ENCODE measurements around the gene TCEANC.
"Not testable (repeated sequence)": the region's sequence is repeated elsewhere in the genome, so short reads cannot be mapped to it uniquely, and the experiment has no call there.

Gene TCEANC

GRCh38 chrX:13646154-13646549 is 6.8 kb upstream of the TCEANC start:
- FAIRE-seq, result no peak
- DNase-seq (ENCODE audit: insufficient read length, low spot score), result no peak
- TF ChIP-seq POLR2A (IDR thresholded peaks at IDR 0.05; ENCODE audit: low read depth, low read length), result no peak

- no peak for FAIRE-seq
- no peak for TF ChIP-seq POLR2A (IDR thresholded peaks at IDR 0.05; ENCODE audit: low read depth, low read length)
- DNase-seq (ENCODE audit: insufficient read length, low spot score), result no peak
Measured at GRCh38 chrX:13647709-13648212, 5.2 kb upstream of the TCEANC start.

GRCh38 chrX:13648336-13648735 is 4.6 kb upstream of the TCEANC start:
- not testable (repeated sequence) for FAIRE-seq; DNase-seq (ENCODE audit: insufficient read length, low spot score)

- no peak for TF ChIP-seq POLR2A (IDR thresholded peaks at IDR 0.05; ENCODE audit: low read depth, low read length)
Measured at GRCh38 chrX:13649838-13650237, 3.1 kb upstream of the TCEANC start.

GRCh38 chrX:13650318-13650717 is 2.6 kb upstream of the TCEANC start:
- FAIRE-seq (no peak), DNase-seq (ENCODE audit: insufficient read length, low spot score) (no peak)
- TF ChIP-seq POLR2A (IDR thresholded peaks at IDR 0.05; ENCODE audit: low read depth, low read length), result no peak

More at GRCh38 chrX:13649838-13650237, 3.1 kb upstream of the TCEANC start:
- DNase-seq (ENCODE audit: insufficient read length, low spot score) (no peak), FAIRE-seq (no peak)

GRCh38 chrX:13651150-13651549 is 1.8 kb upstream of the TCEANC start:
- TF ChIP-seq POLR2A (IDR thresholded peaks at IDR 0.05; ENCODE audit: low read depth, low read length), result no peak
- FAIRE-seq (no peak), DNase-seq (ENCODE audit: insufficient read length, low spot score) (no peak)

- TF ChIP-seq POLR2A (IDR thresholded peaks at IDR 0.05; ENCODE audit: low read depth, low read length), result no peak
- no peak for DNase-seq (ENCODE audit: insufficient read length, low spot score)
Measured at GRCh38 chrX:13652287-13652793, 601 bp upstream of the TCEANC start.

GRCh38 chrX:13654116-13654515 is 1.2 kb downstream of the TCEANC start:
- FAIRE-seq (no peak), DNase-seq (ENCODE audit: insufficient read length, low spot score) (no peak)
- TF ChIP-seq POLR2A (IDR thresholded peaks at IDR 0.05; ENCODE audit: low read depth, low read length), result no peak

More at GRCh38 chrX:13652287-13652793, 601 bp upstream of the TCEANC start:
- FAIRE-seq, result no peak

- no peak for FAIRE-seq
- no peak for DNase-seq (ENCODE audit: insufficient read length, low spot score)
- no peak for TF ChIP-seq POLR2A (IDR thresholded peaks at IDR 0.05; ENCODE audit: low read depth, low read length)
Measured at GRCh38 chrX:13655674-13656073, 2.7 kb downstream of the TCEANC start.

GRCh38 chrX:13658602-13659001 is 5.7 kb downstream of the TCEANC start:
- no peak for FAIRE-seq

GRCh38 chrX:13659063-13659462 is 6.1 kb downstream of the TCEANC start:
- TF ChIP-seq POLR2A (IDR thresholded peaks at IDR 0.05; ENCODE audit: low read depth, low read length), result no peak
- DNase-seq (ENCODE audit: insufficient read length, low spot score) (no peak), FAIRE-seq (no peak)

More at GRCh38 chrX:13658602-13659001, 5.7 kb downstream of the TCEANC start:
- no peak for TF ChIP-seq POLR2A (IDR thresholded peaks at IDR 0.05; ENCODE audit: low read depth, low read length)
- no peak for DNase-seq (ENCODE audit: insufficient read length, low spot score)

- DNase-seq (ENCODE audit: insufficient read length, low spot score) (no peak), FAIRE-seq (no peak)
- TF ChIP-seq POLR2A (IDR thresholded peaks at IDR 0.05; ENCODE audit: low read depth, low read length), result no peak
Measured at GRCh38 chrX:13661735-13662288, 8.9 kb downstream of the TCEANC start.

GRCh38 chrX:13662355-13662791 is 9.4 kb downstream of the TCEANC start:
- no peak for TF ChIP-seq POLR2A (IDR thresholded peaks at IDR 0.05; ENCODE audit: low read depth, low read length)
- FAIRE-seq, result no peak
- DNase-seq (ENCODE audit: insufficient read length, low spot score), result no peak

- no peak for DNase-seq (ENCODE audit: insufficient read length, low spot score)
- no peak for FAIRE-seq
- no peak for TF ChIP-seq POLR2A (IDR thresholded peaks at IDR 0.05; ENCODE audit: low read depth, low read length)
Measured at GRCh38 chrX:13664020-13664419, 11.1 kb downstream of the TCEANC start.

- no peak for DNase-seq (ENCODE audit: insufficient read length, low spot score)
- no peak for TF ChIP-seq POLR2A (IDR thresholded peaks at IDR 0.05; ENCODE audit: low read depth, low read length)
- FAIRE-seq, result no peak
Measured at GRCh38 chrX:13666836-13667235, 13.9 kb downstream of the TCEANC start.

Data from H54 (cell line).